Tibial nerve (tissue), 4 donors: Measurements from ENCODE around the gene INPP5A.

Experiments
- CTCF ChIP-seq, 5 experiments: fragments of 200-600 bp in 3 of 5; fragments of 450-650 bp in 2 of 5; sonication (generic) in 3 of 5; IDR thresholded peaks; one replicate each; pipeline ENCODE4 v1.5.1; 2016 to 2019; ENCODE audit warnings: antibody characterized with exemption in 5 of 5, mild to moderate bottlenecking in 3 of 5, moderate library complexity in 2 of 5
- EP300 ChIP-seq, 2 donors: sonication (generic); formaldehyde crosslinking; IDR thresholded peaks; one replicate each; pipeline ENCODE4 v1.6.1; 2017; ENCODE audit warnings: antibody characterized with exemption in 2 of 2, mild to moderate bottlenecking in 1 of 2
- POLR2A ChIP-seq, 2 donors: fragments of 450-650 bp; IDR thresholded peaks; one replicate each; pipeline ENCODE4 v1.6.1; 2017; ENCODE audit warnings: antibody characterized with exemption in 2 of 2, mild to moderate bottlenecking in 2 of 2, moderate library complexity in 2 of 2

DNA sequence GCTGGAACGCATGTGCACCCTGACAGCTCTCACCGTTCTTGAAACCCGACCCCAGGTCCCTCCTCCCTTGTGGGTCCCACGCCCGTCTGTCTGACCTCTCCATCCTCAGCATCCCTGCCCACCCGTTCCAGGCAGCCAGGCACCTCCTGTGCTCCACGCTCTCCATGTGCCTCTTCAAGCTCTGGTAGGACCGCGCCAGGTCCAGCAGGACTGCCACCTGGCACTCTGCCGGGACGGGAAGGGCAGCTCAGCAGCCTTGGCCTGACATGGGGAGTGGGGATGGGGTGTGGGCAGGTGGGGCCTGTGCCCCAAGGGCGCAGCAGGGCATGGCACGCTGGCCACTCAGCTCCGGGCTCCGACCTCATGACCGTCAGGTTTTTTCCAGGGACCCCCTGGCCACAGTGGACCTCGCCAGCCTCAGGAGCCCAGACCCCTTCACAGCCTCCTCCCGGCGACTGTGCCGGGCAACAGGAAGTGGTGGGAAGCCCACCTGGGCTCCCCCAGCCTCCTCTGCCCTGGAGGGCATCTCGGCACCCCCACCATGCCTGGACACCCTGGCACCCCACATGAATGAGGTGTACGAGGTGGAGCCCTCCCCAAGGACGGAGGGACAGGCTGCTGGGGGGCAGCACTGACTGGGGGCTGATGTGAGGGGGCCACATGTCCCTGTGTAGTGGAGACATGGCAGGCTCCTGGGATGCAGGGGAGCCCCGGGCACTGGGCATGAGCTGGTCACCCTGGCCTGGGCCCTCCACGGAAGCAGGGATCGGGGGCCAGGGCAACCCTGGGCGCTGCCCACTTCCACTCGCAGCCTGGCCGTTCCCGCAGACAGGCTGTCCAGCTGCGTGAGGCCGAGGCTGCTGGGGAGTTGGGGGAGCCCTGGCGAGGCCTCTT, 273.5 kb downstream of the INPP5A start:
- TF ChIP-seq CTCF (IDR thresholded peaks at IDR 0.05) (no peak), POLR2A (IDR thresholded peaks at IDR 0.05) (no peak), EP300 (IDR thresholded peaks at IDR 0.05) (no peak)
